Heart right ventricle (tissue), 16 donors: ENCODE measurements around the gene TTC7B. TPM values are rescaled to one million over a fixed set of nuclear protein-coding genes. Genes with fewer than 3 reads are reported as not detected.
A peak's percentile ranks its signal among the peaks of the same experiment; 100 is the strongest.

Experiments
- ATAC-seq, 8 donors: fragments of 200-7000 bp; cut with Tn5 transposase; one replicate each; pipeline ENCODE4 v1.9.1; 2020; ENCODE audit warnings: mild to moderate bottlenecking in 8 of 8, moderate library complexity in 8 of 8, moderate number of reproducible peaks in 1 of 8
- DNase-seq, 2 donors: peaks; one replicate each; pipeline ENCODE4 v3.0.0-alpha.2; 2020
- H3K27ac ChIP-seq, 10 donors: fragments of 200-600 bp; sonication (generic) in 2 of 10; one replicate each; pipeline versions ENCODE4 v1.5.0 to v1.8.0; 2020 to 2022; ENCODE audit warnings: mild to moderate bottlenecking in 3 of 10
- H3K27me3 ChIP-seq, 7 donors: fragments of 200-600 bp; one replicate each; pipeline ENCODE4 v1.8.0; 2021 to 2022; ENCODE audit warnings: mild to moderate bottlenecking in 2 of 7
- H3K36me3 ChIP-seq, 9 donors: fragments of 200-600 bp; sonication (generic) in 1 of 9; one replicate each; pipeline versions ENCODE4 v1.5.0 to v1.8.0; 2020 to 2022; ENCODE audit warnings: mild to moderate bottlenecking in 2 of 9
- H3K4me1 ChIP-seq, 9 donors: fragments of 200-600 bp; sonication (generic) in 1 of 9; one replicate each; pipeline versions ENCODE4 v1.5.0 to v1.8.0; 2020 to 2022; ENCODE audit warnings: mild to moderate bottlenecking in 4 of 9
- H3K4me3 ChIP-seq, 10 donors: fragments of 200-600 bp; sonication (generic) in 2 of 10; one replicate each; pipeline versions ENCODE4 v1.5.0 to v1.8.0; 2020 to 2022; ENCODE audit warnings: mild to moderate bottlenecking in 7 of 10, moderate library complexity in 2 of 10
- H3K9me3 ChIP-seq, 11 donors: fragments of 200-600 bp in 10 of 11; sonication (generic) in 2 of 11; one replicate each; pipeline versions ENCODE4 v1.5.0 to v1.8.0; 2013 to 2022; ENCODE audit warnings: mild to moderate bottlenecking in 2 of 11, control low read depth in 1 of 11, moderate library complexity in 1 of 11
- CTCF ChIP-seq, 9 donors: fragments of 200-600 bp; sonication (generic) in 2 of 9; IDR thresholded peaks; one replicate each; pipeline versions ENCODE4 v1.5.0 to v1.8.0; 2021 to 2022; ENCODE audit warnings: antibody characterized with exemption in 9 of 9, mild to moderate bottlenecking in 5 of 9, moderate library complexity in 1 of 9
- WGBS, 2 donors: extraction: QIAGEN DNeasy Blood & Tissue Kit; methylation state at CpG; one replicate each; pipeline ENCODE4 v1.1.7; 2013; ENCODE audit warnings: inconsistent platforms in 1 of 2; 5-methylcytosine and 5-hydroxymethylcytosine counted together
- intact Hi-C, 10 donors: fragments of 100-400 bp; cut with DNase I; formaldehyde crosslinking; loops; one replicate each; pipeline versions ENCODE4 v1.11.1 to v1.14.2; 2022
- polyA plus RNA-seq, 2 donors: library from polyadenylated mRNA; stranded (reverse); fragments of 200-250 nt; gene quantifications; one replicate each; pipeline ENCODE4 v1.2.3, GENCODE V29; 2013
- total RNA-seq, 10 donors: library from RNA; stranded (reverse); fragmentation: NEBNext Ultra II Directional in 3 of 10; extraction: Animal tissue kit (Norgen Biotek cat#: 25700) in 3 of 10; gene quantifications; one replicate each; pipeline versions ENCODE4 v1.2.1 to v1.2.4, GENCODE V29; 2021 to 2023
- donor health status: Arrhythmogenic right ventricular cardiomyopathy.
- donor health status: ischemic (EF 13 %, LVEDD 7.1; RV severe dilation, severe dysfunction).
- donor health status: healthy with polysubstance abuse.
- donor health status: DM: no; HTN: yes; CAD: no.
- donor health status: DM: no; HTN: no; CAD: no.
- donor health status: ischemic (EF 25% LVEDD 6.9; RV normal size, moderate dysfunction).
- donor health status: ischemic (EF 25% LVEDD 5.7; RV mildly dilated, moderate dysfunction).
- donor health status: healthy.
- donor health status: DM: yes; HTN: yes; CAD: no.
- donor health status: Ischemic cardiomyopathy.
- donor health status: ischemic (EF 35%, LVEDD 5.7; RV mildly dilated, moderate dysfunction).
- donor health status: nonischemic (EF 11% LVEDD 7.7; RV severe dilation, severe dysfunction).
- donor health status: DM: yes; HTN: yes; CAD: no.
- donor health status: PGD.
- donor health status: ischemic (EF 29% LVEDD 5.4; RV normal size, mild dysfunction).
- donor health status: nonischemic (EF 23%, LVEDD 6.1; RV moderate dilation, normal function).

TTC7B gene
- total and polyA plus RNA-seq, 12 donors: 23.0 to 79.4 (median 65.5) TPM

- Histone ChIP-seq H3K27ac (no peak overlapping the region), H3K4me3 (no peak overlapping the region)
These were observed 36.9 kb upstream of the TTC7B start for GRCh38 chr14:90853116-90853515.

GRCh38 chr14:90851327-90852036 is 35.3 kb upstream of the TTC7B start:
- no peak for TF ChIP-seq CTCF (IDR thresholded peaks at IDR 0.05)
- no peak for DNase-seq
- intact Hi-C loops: no loop called here
- H3K36me3 ChIP-seq: no peaks in the 10 kb centered on the region
- peaks cover 0 to 25% (median 16%) of the 10 kb centered on the region in 9 donors for H3K4me1 ChIP-seq
- peak overlapping the region in 5 of 10 donors; percentile 13 to 72 (median 53) for H3K27ac ChIP-seq
- no peaks in the 10 kb centered on the region for H3K9me3 ChIP-seq
- H3K4me3 ChIP-seq: no peak overlapping the region
- no peak for ATAC-seq
- no peaks in the 10 kb centered on the region for H3K27me3 ChIP-seq
- WGBS, 2 donors: 81% methylated on average over 5 of the region's 5 CpGs

More at GRCh38 chr14:90853116-90853515, 36.9 kb upstream of the TTC7B start:
- intact Hi-C loops: no loop called here
- no peak for DNase-seq
- Histone ChIP-seq H3K27me3 (no peaks in the 10 kb centered on the region), H3K4me1 (peaks cover 0 to 25% (median 16%) of the 10 kb centered on the region in 9 donors), H3K9me3 (no peaks in the 10 kb centered on the region), H3K36me3 (no peaks in the 10 kb centered on the region)
- TF ChIP-seq CTCF (IDR thresholded peaks at IDR 0.05): no peak
- ATAC-seq: no peak

- DNase-seq: peak in 1 of 2 donors; percentile 55
- peak; percentile 34 to 93 (median 76) for ATAC-seq
- peaks cover 0 to 25% (median 16%) of the 10 kb centered on the region in 9 donors for H3K4me1 ChIP-seq
- H3K9me3 ChIP-seq: no peaks in the 10 kb centered on the region
- intact Hi-C loops: no loop called here
- WGBS, 2 donors: 43 to 44% methylated on average over 3 of the region's 3 CpGs
- no peaks in the 10 kb centered on the region for H3K27me3 ChIP-seq
- peak overlapping the region in 6 of 10 donors; percentile 38 to 72 (median 57) for H3K27ac ChIP-seq
- no peak for TF ChIP-seq CTCF (IDR thresholded peaks at IDR 0.05)
- H3K4me3 ChIP-seq: no peak overlapping the region
- no peaks in the 10 kb centered on the region for H3K36me3 ChIP-seq
These were observed 34.3 kb upstream of the TTC7B start for GRCh38 chr14:90850487-90850886.

GRCh38 chr14:90849787-90850444 is 33.7 kb upstream of the TTC7B start:
- no peaks in the 10 kb centered on the region for H3K36me3 ChIP-seq
- DNase-seq (no peak), ATAC-seq (peak in 5 of 8 donors; percentile 16 to 67 (median 49))
- 76 to 83% methylated on average over 7 of the region's 7 CpGs for WGBS, 2 donors
- TF ChIP-seq CTCF (IDR thresholded peaks at IDR 0.05): no peak
- no peaks in the 10 kb centered on the region for H3K9me3 ChIP-seq
- peak overlapping the region in 6 of 10 donors; percentile 38 to 72 (median 57) for H3K27ac ChIP-seq
- H3K4me3 ChIP-seq: no peak overlapping the region
- intact Hi-C loops: no loop called here
- H3K27me3 ChIP-seq: no peaks in the 10 kb centered on the region
- peaks cover 0 to 25% (median 16%) of the 10 kb centered on the region in 9 donors for H3K4me1 ChIP-seq
